Heart right ventricle (tissue), 16 donors: Measurements from ENCODE around the gene INS. TPM values are rescaled to one million over a fixed set of nuclear protein-coding genes. Genes with fewer than 3 reads are reported as not detected.

ENCODE experiments used
- ATAC-seq, 8 donors: fragments of 200-7000 bp; cut with Tn5 transposase; one replicate each; pipeline ENCODE4 v1.9.1; 2020; ENCODE audit warnings: mild to moderate bottlenecking in 8 of 8, moderate library complexity in 8 of 8, moderate number of reproducible peaks in 1 of 8
- DNase-seq, 2 donors: peaks; one replicate each; pipeline ENCODE4 v3.0.0-alpha.2; 2020
- H3K27ac ChIP-seq, 10 donors: fragments of 200-600 bp; sonication (generic) in 2 of 10; one replicate each; pipeline versions ENCODE4 v1.5.0 to v1.8.0; 2020 to 2022; ENCODE audit warnings: mild to moderate bottlenecking in 3 of 10
- H3K27me3 ChIP-seq, 7 donors: fragments of 200-600 bp; one replicate each; pipeline ENCODE4 v1.8.0; 2021 to 2022; ENCODE audit warnings: mild to moderate bottlenecking in 2 of 7
- H3K36me3 ChIP-seq, 9 donors: fragments of 200-600 bp; sonication (generic) in 1 of 9; one replicate each; pipeline versions ENCODE4 v1.5.0 to v1.8.0; 2020 to 2022; ENCODE audit warnings: mild to moderate bottlenecking in 2 of 9
- H3K4me1 ChIP-seq, 9 donors: fragments of 200-600 bp; sonication (generic) in 1 of 9; one replicate each; pipeline versions ENCODE4 v1.5.0 to v1.8.0; 2020 to 2022; ENCODE audit warnings: mild to moderate bottlenecking in 4 of 9
- H3K4me3 ChIP-seq, 10 donors: fragments of 200-600 bp; sonication (generic) in 2 of 10; one replicate each; pipeline versions ENCODE4 v1.5.0 to v1.8.0; 2020 to 2022; ENCODE audit warnings: mild to moderate bottlenecking in 7 of 10, moderate library complexity in 2 of 10
- H3K9me3 ChIP-seq, 11 donors: fragments of 200-600 bp in 10 of 11; sonication (generic) in 2 of 11; one replicate each; pipeline versions ENCODE4 v1.5.0 to v1.8.0; 2013 to 2022; ENCODE audit warnings: mild to moderate bottlenecking in 2 of 11, control low read depth in 1 of 11, moderate library complexity in 1 of 11
- WGBS, 2 donors: extraction: QIAGEN DNeasy Blood & Tissue Kit; methylation state at CpG; one replicate each; pipeline ENCODE4 v1.1.7; 2013; ENCODE audit warnings: inconsistent platforms in 1 of 2; 5-methylcytosine and 5-hydroxymethylcytosine counted together
- intact Hi-C, 10 donors: fragments of 100-400 bp; cut with DNase I; formaldehyde crosslinking; loops; one replicate each; pipeline versions ENCODE4 v1.11.1 to v1.14.2; 2022
- polyA plus RNA-seq, 2 donors: library from polyadenylated mRNA; stranded (reverse); fragments of 200-250 nt; gene quantifications; one replicate each; pipeline ENCODE4 v1.2.3, GENCODE V29; 2013
- total RNA-seq, 10 donors: library from RNA; stranded (reverse); fragmentation: NEBNext Ultra II Directional in 3 of 10; extraction: Animal tissue kit (Norgen Biotek cat#: 25700) in 3 of 10; gene quantifications; one replicate each; pipeline versions ENCODE4 v1.2.1 to v1.2.4, GENCODE V29; 2021 to 2023
- TF ChIP-seq, protein P1 (sequence below), 9 donors: fragments of 200-600 bp; sonication (generic) in 2 of 9; IDR thresholded peaks; one replicate each; pipeline versions ENCODE4 v1.5.0 to v1.8.0; 2021 to 2022; ENCODE audit warnings: antibody characterized with exemption in 9 of 9, mild to moderate bottlenecking in 5 of 9, moderate library complexity in 1 of 9
- donor health status: Arrhythmogenic right ventricular cardiomyopathy.
- donor health status: ischemic (EF 13 %, LVEDD 7.1; RV severe dilation, severe dysfunction).
- donor health status: healthy with polysubstance abuse.
- donor health status: DM: no; HTN: yes; CAD: no.
- donor health status: DM: no; HTN: no; CAD: no.
- donor health status: ischemic (EF 25% LVEDD 6.9; RV normal size, moderate dysfunction).
- donor health status: ischemic (EF 25% LVEDD 5.7; RV mildly dilated, moderate dysfunction).
- donor health status: healthy.
- donor health status: DM: yes; HTN: yes; CAD: no.
- donor health status: Ischemic cardiomyopathy.
- donor health status: ischemic (EF 35%, LVEDD 5.7; RV mildly dilated, moderate dysfunction).
- donor health status: nonischemic (EF 11% LVEDD 7.7; RV severe dilation, severe dysfunction).
- donor health status: DM: yes; HTN: yes; CAD: no.
- donor health status: PGD.
- donor health status: ischemic (EF 29% LVEDD 5.4; RV normal size, mild dysfunction).
- donor health status: nonischemic (EF 23%, LVEDD 6.1; RV moderate dilation, normal function).

Gene INS
- total and polyA plus RNA-seq, 12 donors: 0.76 to 3.3 (median 1.0) TPM; not detected in 9

DNA sequence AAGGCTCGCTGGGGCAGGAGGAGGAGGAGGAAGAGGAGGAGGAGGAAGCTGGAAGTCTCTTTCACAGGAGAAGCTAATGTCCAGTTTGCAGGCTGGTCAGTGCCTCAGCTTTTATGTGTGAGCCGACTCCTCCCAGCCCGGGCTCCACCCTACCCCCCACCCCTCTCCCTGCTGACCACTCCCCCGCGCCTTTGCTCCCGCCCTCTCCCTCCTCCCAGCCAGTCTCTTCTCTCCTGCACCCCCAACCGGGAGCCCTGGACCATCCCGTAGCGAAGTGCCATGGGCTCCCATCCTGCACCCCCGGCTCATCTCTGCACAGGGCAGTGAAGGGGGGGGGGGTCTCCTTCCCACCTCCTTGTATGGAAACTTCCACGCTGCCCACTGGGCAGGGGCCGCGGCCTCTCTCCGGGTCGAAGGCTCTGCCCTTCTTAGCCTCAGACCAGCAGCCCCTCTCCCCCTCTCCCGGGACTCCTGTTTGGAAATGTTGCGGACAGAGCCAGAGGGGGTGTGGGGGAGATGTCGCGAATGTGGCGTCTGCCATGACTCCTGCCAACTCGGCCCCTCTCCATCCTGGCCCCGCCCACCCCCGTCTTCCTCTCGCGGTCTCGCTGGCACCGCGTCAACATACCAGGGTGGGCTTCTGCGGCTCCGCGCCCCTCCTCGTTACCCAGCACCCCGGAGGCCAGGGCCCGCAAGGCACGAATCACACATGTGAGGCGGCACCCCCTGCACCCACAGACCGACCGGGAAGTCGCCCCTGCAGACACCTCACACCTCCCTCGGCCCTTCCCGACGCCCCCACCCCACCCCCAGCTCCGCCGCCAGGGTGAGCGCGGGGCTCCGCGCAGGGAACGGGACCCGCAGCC, 23.6 kb downstream of the INS start:
- TF ChIP-seq, protein P1, sequence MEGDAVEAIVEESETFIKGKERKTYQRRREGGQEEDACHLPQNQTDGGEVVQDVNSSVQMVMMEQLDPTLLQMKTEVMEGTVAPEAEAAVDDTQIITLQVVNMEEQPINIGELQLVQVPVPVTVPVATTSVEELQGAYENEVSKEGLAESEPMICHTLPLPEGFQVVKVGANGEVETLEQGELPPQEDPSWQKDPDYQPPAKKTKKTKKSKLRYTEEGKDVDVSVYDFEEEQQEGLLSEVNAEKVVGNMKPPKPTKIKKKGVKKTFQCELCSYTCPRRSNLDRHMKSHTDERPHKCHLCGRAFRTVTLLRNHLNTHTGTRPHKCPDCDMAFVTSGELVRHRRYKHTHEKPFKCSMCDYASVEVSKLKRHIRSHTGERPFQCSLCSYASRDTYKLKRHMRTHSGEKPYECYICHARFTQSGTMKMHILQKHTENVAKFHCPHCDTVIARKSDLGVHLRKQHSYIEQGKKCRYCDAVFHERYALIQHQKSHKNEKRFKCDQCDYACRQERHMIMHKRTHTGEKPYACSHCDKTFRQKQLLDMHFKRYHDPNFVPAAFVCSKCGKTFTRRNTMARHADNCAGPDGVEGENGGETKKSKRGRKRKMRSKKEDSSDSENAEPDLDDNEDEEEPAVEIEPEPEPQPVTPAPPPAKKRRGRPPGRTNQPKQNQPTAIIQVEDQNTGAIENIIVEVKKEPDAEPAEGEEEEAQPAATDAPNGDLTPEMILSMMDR (IDR thresholded peaks at IDR 0.05): no peak
- Histone ChIP-seq H3K4me3 (peak overlapping the region; percentile 12 to 61 (median 52)), H3K36me3 (peaks cover 0 to 16% (median 0%) of the 10 kb centered on the region in 9 donors), H3K27ac (peak overlapping the region in 8 of 10 donors; percentile 46 to 84 (median 80)), H3K4me1 (peaks cover 0 to 40% (median 6%) of the 10 kb centered on the region in 9 donors), H3K9me3 (no peaks in the 10 kb centered on the region), H3K27me3 (peaks cover 10 to 94% (median 69%) of the 10 kb centered on the region in 7 donors)
- WGBS, 2 donors: 1% methylated on average over 49 to 50 of the region's 50 CpGs
- intact Hi-C loops: loop anchor here in 2 of 10 donors (5.0 kb wide), 2 partner anchors 35 to 40 kb away; no protein-coding TSS in a partner anchor
- ATAC-seq: peak; percentile 71 to 92 (median 84)
- peak; percentile 72 to 83 for DNase-seq

DNA sequence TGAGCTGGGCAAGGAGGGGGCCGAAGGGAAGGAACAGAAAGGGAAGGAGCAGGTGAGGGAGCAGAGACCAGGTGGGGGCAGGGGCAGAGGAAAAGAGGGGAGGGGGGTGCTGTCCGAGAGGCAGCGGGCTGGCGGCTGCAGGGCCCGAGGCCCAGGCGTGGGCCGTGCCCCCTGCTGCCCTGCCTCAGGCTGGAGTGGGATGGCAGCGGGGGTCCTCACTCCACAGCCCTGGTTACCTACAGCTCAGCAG, 24.1 kb downstream of the INS start:
- TF ChIP-seq, protein P1 (IDR thresholded peaks at IDR 0.05): no peak
- peak in 2 of 8 donors; percentile 2 to 10 for ATAC-seq
- Histone ChIP-seq H3K4me1 (peaks cover 0 to 40% (median 6%) of the 10 kb centered on the region in 9 donors), H3K27me3 (peaks cover 10 to 88% (median 63%) of the 10 kb centered on the region in 7 donors), H3K9me3 (no peaks in the 10 kb centered on the region), H3K4me3 (peak overlapping the region; percentile 28 to 61 (median 52)), H3K27ac (peak overlapping the region in 3 of 10 donors; percentile 43 to 52 (median 48)), H3K36me3 (peaks cover 0 to 21% (median 0%) of the 10 kb centered on the region in 9 donors)
- WGBS, 2 donors: 34 to 39% methylated on average over 8 of the region's 8 CpGs
- intact Hi-C loops: loop anchor here in 2 of 10 donors (5.0 kb wide), 2 partner anchors 35 to 40 kb away; no protein-coding TSS in a partner anchor
- no peak for DNase-seq

DNA sequence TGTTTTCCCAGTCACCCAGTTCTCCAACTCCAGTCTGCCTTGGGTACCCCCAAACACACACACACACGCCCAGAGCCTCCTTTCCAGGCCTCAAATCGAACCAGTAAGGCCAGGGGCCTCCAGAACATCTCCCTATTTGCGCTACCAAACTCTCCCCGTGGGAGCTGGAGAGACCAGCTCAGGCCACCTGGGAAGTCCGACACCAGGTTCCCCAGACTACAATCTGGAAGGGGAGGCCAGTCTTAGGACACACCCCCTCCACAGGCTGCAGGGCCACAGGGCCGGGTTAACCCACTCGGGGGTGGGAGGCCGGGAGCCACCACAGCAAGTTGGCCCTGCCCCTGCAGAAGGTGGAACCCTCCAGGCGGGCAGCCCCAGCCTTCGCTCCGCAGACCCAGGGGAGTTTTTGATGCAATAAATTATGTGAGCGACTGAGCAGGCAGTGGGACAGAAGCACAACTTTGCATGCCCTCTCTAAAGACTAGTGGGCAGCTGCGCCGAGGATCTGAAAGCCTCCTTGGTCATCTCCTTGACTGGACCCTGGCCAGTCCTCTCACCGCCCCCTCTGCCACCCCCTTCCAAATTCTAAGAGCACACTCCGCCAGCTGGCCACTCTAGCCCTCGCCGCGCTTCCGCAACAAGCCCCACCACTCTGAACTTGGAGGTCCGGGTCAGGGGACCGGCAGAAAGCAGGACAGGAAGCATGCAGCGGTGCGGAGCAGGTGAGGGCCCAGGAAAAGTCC, 24.6 kb downstream of the INS start:
- Histone ChIP-seq H3K36me3 (peaks cover 0 to 21% (median 0%) of the 10 kb centered on the region in 9 donors), H3K4me3 (peak overlapping the region; percentile 28 to 61 (median 52)), H3K9me3 (no peaks in the 10 kb centered on the region), H3K27me3 (peaks cover 10 to 83% (median 58%) of the 10 kb centered on the region in 7 donors), H3K4me1 (peaks cover 0 to 40% (median 6%) of the 10 kb centered on the region in 9 donors), H3K27ac (peak overlapping the region in 2 of 10 donors; percentile 48 to 52)
- ATAC-seq (peak in 3 of 8 donors; percentile 1 to 5 (median 2)), DNase-seq (peak in 1 of 2 donors; percentile 11)
- TF ChIP-seq, protein P1 (IDR thresholded peaks at IDR 0.05): no peak
- intact Hi-C loops: loop anchor here in 2 of 10 donors (5.0 kb wide), 2 partner anchors 34 to 39 kb away; no protein-coding TSS in a partner anchor
- 54 to 55% methylated on average over 24 of the region's 24 CpGs for WGBS, 2 donors
